Cardiac muscle cell (in vitro differentiated cells and primary cell): Measurements from ENCODE around the gene CACNG4. TPM values are rescaled to one million over a fixed set of nuclear protein-coding genes. Genes with fewer than 3 reads are reported as not detected.

Source experiments
- DNase-seq, 2 donors: peaks; one replicate each; pipeline versions ENCODE4 v3.0.0 to v3.0.0-alpha.2; 2010 to 2017; ENCODE audit warnings: low read depth in 1 of 2, low spot score in 1 of 2
- H3K27ac ChIP-seq: fragments of 200-600 bp; sonication (generic); 2 replicates; pipeline ENCODE4 v1.5.1; 2016
- H3K27me3 ChIP-seq: fragments of 200-600 bp; sonication (generic); 2 replicates; pipeline ENCODE4 v1.6.0; 2016; ENCODE audit warnings: control low read depth
- H3K36me3 ChIP-seq: fragments of 200-600 bp; sonication (generic); 2 replicates; pipeline ENCODE4 v1.5.1; 2016; ENCODE audit warnings: control low read depth
- H3K4me1 ChIP-seq: fragments of 200-600 bp; sonication (generic); 2 replicates; pipeline ENCODE4 v1.8.1; 2017; ENCODE audit warnings: low read depth, mild to moderate bottlenecking, mixed run types
- H3K4me3 ChIP-seq: fragments of 200-600 bp; sonication (generic); 2 replicates; pipeline ENCODE4 v1.5.1; 2016; ENCODE audit warnings: mild to moderate bottlenecking
- H3K9me3 ChIP-seq: fragments of 200-600 bp; sonication (generic); 2 replicates; pipeline ENCODE4 v1.5.1; 2017; ENCODE audit warnings: low read depth, mild to moderate bottlenecking, control low read depth
- polyA plus RNA-seq: library from polyadenylated mRNA; unstranded; fragments of >200 nt; fragmentation: Nextera tagmentation; extraction: Ambion mirVana; gene quantifications from 2 replicates; pipeline ENCODE4 v1.2.1, GENCODE V29; 2016
- total RNA-seq: library from RNA; depleted of rRNA; stranded (reverse); fragments of >200 nt; gene quantifications from 2 replicates; pipeline ENCODE4 v1.2.3, GENCODE V29; 2016
- TF ChIP-seq, protein P1 (sequence below): IDR thresholded peaks from 2 replicates; pipeline ENCODE4 v1.5.1; 2012; ENCODE audit warnings: low read depth, mild to moderate bottlenecking, low read length

The CACNG4 gene
- total and polyA plus RNA-seq, 2 experiments from 2014 or later = 1.2 TPM

DNA sequence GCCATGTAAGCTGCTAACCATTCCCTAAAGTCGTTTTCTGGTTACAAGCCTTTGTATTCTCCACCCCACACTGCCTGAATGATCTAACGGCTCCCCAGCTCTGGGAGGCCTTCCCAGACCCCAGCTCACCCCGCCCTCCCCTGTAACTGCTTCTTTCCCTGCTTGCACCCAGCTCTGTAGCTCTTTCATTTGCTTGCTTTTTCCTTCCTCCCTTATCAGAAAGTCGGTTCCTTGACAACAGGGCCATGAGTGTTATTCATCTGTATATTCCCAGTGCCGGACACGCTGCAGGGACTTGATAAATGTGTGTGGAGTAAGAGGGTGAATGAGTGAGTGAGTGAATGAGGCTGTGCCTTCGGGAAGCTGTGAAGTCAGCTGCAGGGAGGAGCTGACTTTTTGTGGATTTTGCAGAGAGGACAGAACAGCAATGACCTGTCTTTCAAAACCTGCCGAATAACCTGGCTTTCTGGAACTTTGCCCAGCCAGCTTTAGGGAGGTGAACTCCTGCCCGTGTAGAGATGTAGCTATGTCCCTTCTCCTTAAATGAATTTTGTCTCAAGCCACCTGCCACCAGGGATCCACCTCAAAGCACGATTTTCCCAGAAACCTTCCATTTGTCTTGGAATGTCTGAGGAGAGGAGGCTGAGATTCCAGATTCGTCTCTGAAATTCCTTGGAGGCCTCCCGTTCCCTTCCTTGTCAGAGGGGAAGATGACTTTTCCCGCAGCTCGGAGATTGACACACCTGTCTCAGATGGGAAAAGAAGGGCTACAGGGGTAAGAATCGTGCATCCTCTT is 20.0 kb upstream of the CACNG4 start:
- no peak overlapping the region for H3K27ac ChIP-seq
- TF ChIP-seq, protein P1, sequence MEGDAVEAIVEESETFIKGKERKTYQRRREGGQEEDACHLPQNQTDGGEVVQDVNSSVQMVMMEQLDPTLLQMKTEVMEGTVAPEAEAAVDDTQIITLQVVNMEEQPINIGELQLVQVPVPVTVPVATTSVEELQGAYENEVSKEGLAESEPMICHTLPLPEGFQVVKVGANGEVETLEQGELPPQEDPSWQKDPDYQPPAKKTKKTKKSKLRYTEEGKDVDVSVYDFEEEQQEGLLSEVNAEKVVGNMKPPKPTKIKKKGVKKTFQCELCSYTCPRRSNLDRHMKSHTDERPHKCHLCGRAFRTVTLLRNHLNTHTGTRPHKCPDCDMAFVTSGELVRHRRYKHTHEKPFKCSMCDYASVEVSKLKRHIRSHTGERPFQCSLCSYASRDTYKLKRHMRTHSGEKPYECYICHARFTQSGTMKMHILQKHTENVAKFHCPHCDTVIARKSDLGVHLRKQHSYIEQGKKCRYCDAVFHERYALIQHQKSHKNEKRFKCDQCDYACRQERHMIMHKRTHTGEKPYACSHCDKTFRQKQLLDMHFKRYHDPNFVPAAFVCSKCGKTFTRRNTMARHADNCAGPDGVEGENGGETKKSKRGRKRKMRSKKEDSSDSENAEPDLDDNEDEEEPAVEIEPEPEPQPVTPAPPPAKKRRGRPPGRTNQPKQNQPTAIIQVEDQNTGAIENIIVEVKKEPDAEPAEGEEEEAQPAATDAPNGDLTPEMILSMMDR = no peak

DNA sequence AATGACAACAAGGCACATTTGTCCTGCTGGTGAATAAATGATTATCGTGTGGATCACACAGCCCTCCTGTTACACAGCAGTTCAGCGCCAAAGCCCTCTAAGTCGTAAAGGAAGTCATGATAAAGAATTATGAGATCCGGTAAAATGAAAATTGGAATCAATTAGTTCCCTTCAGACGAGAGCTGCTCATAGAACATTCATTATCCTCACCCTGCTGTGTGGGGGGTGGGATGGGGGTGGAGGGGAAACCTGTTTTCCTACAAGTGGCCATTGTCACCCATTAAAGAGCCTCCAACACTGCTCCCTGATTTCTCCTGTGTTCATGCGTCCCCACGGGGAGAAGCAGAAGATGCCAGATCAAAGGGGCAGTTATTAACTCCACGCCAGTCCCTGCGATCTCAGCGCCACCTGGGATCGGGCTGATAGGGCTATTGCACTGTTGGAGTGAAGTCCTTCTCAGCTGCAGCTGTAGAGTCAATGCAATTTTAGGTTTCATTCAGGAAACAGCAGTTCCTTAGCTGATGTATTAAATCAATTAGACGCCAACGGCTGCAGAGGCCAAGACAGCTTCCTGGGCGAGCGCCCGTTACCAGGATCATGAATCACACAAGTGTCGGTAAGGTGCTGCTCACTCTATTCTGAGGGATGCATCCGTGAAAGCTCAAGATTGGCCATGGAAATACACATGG is 19.2 kb upstream of the CACNG4 start:
- no peaks in the 10 kb centered on the region for H3K36me3 ChIP-seq
- no peaks in the 10 kb centered on the region for H3K4me1 ChIP-seq
- no peak for DNase-seq

More for the DNA sequence above, 20.0 kb upstream of the CACNG4 start:
- Histone ChIP-seq H3K4me1 (no peaks in the 10 kb centered on the region), H3K9me3 (no peaks in the 10 kb centered on the region), H3K4me3 (no peak overlapping the region), H3K36me3 (no peaks in the 10 kb centered on the region), H3K27me3 (no peaks in the 10 kb centered on the region)
- peak; percentile 28 to 48 for DNase-seq

DNA sequence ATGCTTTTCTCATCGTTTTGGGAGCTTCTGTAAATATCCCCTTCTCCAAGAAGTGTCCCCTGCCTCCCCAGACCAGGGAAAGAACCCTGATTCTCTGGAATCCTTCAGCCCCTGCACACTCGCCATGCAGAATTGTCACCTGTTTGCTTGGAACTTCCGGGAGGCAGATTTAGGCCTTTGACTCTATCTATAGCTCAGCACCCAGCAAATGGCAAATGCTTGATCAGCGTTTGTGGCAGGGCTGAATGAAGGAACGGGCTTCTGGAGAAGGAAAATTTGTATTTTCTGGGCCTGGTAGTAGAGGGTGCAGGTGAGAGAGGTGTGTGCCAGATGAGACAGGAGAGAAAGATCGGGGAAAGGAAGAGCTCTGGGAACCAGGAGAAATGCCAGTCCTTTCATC is 18.3 kb upstream of the CACNG4 start:
- no peaks in the 10 kb centered on the region for H3K9me3 ChIP-seq
- TF ChIP-seq, protein P1 = no peak
- no peak overlapping the region for H3K4me3 ChIP-seq
- H3K27me3 ChIP-seq = no peaks in the 10 kb centered on the region
- no peak for DNase-seq
- no peaks in the 10 kb centered on the region for H3K4me1 ChIP-seq
- no peaks in the 10 kb centered on the region for H3K36me3 ChIP-seq
- H3K27ac ChIP-seq = no peak overlapping the region

More for the DNA sequence above, 19.2 kb upstream of the CACNG4 start:
- no peaks in the 10 kb centered on the region for H3K9me3 ChIP-seq
- TF ChIP-seq, protein P1 = no peak
- H3K27me3 ChIP-seq = no peaks in the 10 kb centered on the region
- H3K27ac ChIP-seq = no peak overlapping the region
- H3K4me3 ChIP-seq = no peak overlapping the region

DNA sequence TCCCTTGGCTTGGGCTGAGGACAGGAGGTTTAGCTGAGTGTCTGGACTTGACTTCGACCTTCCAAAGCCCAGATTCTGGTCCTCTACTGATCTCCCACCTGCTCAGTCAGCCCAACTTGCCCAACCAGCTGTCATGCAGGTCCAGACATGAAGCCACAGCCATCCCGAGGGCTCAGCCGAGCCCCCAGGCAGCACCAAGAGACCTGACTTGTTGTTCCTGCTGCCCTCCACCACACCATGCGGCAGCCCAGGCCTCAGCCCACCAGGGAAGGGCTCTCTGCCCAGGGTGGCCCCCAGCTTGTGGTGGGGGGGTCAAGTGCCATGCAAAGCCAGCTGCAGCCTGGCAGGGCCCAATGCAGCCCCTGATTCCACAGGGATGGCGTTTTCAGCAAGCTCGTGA is 17.2 kb upstream of the CACNG4 start:
- H3K9me3 ChIP-seq = no peaks in the 10 kb centered on the region
- TF ChIP-seq, protein P1 = no peak
- H3K36me3 ChIP-seq = no peaks in the 10 kb centered on the region
- no peak overlapping the region for H3K4me3 ChIP-seq
- DNase-seq = no peak
- H3K4me1 ChIP-seq = no peaks in the 10 kb centered on the region
- no peak overlapping the region for H3K27ac ChIP-seq
- no peaks in the 10 kb centered on the region for H3K27me3 ChIP-seq

DNA sequence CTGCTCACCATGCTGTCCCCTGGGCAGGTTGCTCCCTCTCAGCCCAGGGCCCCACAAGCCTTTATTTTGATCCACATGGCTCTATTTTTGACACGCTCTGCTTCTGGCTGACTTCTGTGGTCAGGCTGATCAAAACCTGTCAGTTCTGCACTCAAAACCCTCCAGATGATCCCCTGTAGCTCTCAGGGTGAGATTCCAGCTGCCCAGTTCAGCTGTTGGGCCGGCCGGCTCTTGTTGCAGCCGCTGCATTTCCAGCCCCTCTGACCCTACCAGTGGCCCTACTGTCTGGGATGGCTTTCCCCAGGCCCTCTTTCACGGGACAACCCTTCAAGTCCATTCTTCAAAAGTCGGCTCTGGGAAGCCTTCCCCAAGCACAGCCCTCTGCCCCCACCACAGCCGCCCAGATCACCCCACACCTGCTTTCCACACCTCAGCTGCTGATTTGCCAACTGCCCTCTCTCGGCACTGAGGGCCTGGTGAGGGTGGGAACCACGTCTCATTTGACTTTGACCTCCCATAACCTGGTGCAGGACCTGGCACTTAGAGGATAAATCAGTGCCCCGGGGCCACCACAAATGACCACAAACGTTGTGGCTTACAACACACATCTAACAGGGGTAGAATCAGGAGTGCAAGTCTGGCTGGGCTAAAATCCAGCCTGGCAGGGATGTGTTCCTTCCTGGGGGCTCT is 16.3 kb upstream of the CACNG4 start:
- no peak overlapping the region for H3K4me3 ChIP-seq
- no peaks in the 10 kb centered on the region for H3K9me3 ChIP-seq
- DNase-seq = no peak
- TF ChIP-seq, protein P1 = no peak
- no peaks in the 10 kb centered on the region for H3K36me3 ChIP-seq
- no peaks in the 10 kb centered on the region for H3K27me3 ChIP-seq
- no peak overlapping the region for H3K27ac ChIP-seq
- H3K4me1 ChIP-seq = no peaks in the 10 kb centered on the region
